Measurements from ENCODE around the gene RHOT2.

The RHOT2 gene

GRCh38 chr16:667780-668518, at the start of gene RHOT2:
RHOT2 (plus strand) TSS chr16:668132; CDS start chr16:668200, 68 bp downstream.
- in situ Hi-C loops (cut with MboI; ENCODE audit: low sequenced_read_pairs): no loop called here

GRCh38 chr16:619476-620100, 48.3 kb upstream of the RHOT2 start:
- in situ Hi-C loops (cut with MboI; ENCODE audit: low sequenced_read_pairs): no loop called here

- in situ Hi-C loops (cut with MboI; ENCODE audit: low sequenced_read_pairs): no loop called here
Measured at GRCh38 chr16:620700-621525, 47.0 kb upstream of the RHOT2 start.

GRCh38 chr16:621526-622105, 46.3 kb upstream of the RHOT2 start:
- in situ Hi-C loops (cut with MboI; ENCODE audit: low sequenced_read_pairs): no loop called here

GRCh38 chr16:622920-623280, 45.0 kb upstream of the RHOT2 start:
- in situ Hi-C loops (cut with MboI; ENCODE audit: low sequenced_read_pairs): no loop called here

- in situ Hi-C loops (cut with MboI; ENCODE audit: low sequenced_read_pairs): no loop called here
Measured at GRCh38 chr16:624526-625070, 43.3 kb upstream of the RHOT2 start.

- in situ Hi-C loops (cut with MboI; ENCODE audit: low sequenced_read_pairs): no loop called here
Measured at GRCh38 chr16:625117-625976, 42.6 kb upstream of the RHOT2 start.

- in situ Hi-C loops (cut with MboI; ENCODE audit: low sequenced_read_pairs): no loop called here
Measured at GRCh38 chr16:625977-626765, 41.8 kb upstream of the RHOT2 start.

- in situ Hi-C loops (cut with MboI; ENCODE audit: low sequenced_read_pairs): no loop called here
Measured at GRCh38 chr16:626787-627453, 41.0 kb upstream of the RHOT2 start.

GRCh38 chr16:627454-628239, 40.3 kb upstream of the RHOT2 start:
- in situ Hi-C loops (cut with MboI; ENCODE audit: low sequenced_read_pairs): no loop called here

GRCh38 chr16:628321-629061, 39.4 kb upstream of the RHOT2 start:
- in situ Hi-C loops (cut with MboI; ENCODE audit: low sequenced_read_pairs): no loop called here

GRCh38 chr16:629185-629832, 38.6 kb upstream of the RHOT2 start:
- in situ Hi-C loops (cut with MboI; ENCODE audit: low sequenced_read_pairs): no loop called here

GRCh38 chr16:629833-630248, 38.1 kb upstream of the RHOT2 start:
- in situ Hi-C loops (cut with MboI; ENCODE audit: low sequenced_read_pairs): no loop called here

- in situ Hi-C loops (cut with MboI; ENCODE audit: low sequenced_read_pairs): no loop called here
Measured at GRCh38 chr16:630249-630814, 37.6 kb upstream of the RHOT2 start.

GRCh38 chr16:630815-631405, 37.0 kb upstream of the RHOT2 start, which contains the start of gene WFIKKN1:
WFIKKN1 (plus strand) TSS chr16:630985; CDS start chr16:631254, 269 bp downstream.
- in situ Hi-C loops (cut with MboI; ENCODE audit: low sequenced_read_pairs): no loop called here

GRCh38 chr16:631808-632358, 36.0 kb upstream of the RHOT2 start:
- in situ Hi-C loops (cut with MboI; ENCODE audit: low sequenced_read_pairs): no loop called here

All from hTERT RPE-1 (cell line).